Measurements from ENCODE around the gene TBC1D5. TPM values are rescaled to one million over a fixed set of nuclear protein-coding genes. Genes with fewer than 3 reads are reported as not detected.

The TBC1D5 gene
- polyA plus RNA-seq, 4 donors = 5.1 to 37.6 (median 12.4) TPM

DNA sequence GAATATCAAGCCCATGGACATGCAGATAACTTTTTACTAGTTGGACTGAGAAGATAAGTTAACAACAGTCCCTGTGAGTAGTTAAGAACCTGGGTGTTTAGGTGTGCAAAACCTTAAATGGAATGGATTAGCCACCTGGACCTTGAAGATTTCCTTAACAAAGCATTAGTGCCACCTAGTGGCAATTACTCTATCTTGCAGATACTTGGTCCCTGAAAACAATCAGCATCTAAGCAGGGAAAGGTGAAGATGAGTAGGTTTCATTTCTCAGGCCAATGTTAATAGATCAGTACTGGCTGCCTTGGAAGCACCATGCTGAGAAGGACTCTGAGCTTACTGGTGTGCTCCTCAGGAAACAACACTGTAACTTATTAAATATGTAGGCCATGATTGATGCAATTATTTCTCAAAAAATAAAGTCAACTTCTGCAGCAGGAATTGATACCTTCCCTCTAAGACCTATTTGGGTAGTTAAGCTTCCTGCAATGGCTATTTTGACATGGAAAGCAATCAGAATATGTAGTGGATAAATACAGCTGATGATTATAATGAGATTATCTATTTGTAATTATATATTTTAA is 329.4 kb downstream of the TBC1D5 start:
- FAIRE-seq = no peak
- peak; percentile 64 to 76 for DNase-seq

DNA sequence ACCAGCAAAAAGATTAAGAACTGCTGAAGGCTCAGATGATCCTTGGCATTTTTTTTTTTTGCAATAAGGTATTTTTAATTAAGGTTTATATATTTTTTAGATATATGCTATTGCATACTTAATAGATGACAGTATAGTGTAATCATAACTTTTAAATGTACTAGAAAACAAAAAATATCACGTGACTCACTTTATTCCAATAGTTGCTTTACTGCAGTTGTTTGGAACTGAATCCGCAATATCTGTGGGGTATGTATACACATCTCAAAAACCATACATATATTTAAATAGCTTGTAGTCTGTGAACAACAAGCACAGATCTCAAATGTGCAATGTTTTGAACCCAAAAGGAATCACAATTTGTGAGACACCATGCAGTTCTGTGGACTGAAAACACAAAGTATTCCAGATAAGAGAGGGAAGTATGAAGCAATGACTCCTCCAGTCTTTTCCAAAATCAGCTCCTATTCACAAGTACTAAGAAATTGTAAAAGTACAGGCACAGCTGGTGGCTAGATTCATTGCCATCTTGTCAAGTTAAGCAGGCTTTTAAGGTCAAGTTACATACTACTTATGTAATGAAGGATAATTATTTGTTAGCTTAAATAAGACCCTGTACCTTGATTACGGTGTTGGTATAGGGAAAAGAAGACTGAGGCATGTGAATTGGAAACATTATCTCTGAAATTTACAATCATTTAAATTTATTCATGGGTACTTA is 331.1 kb downstream of the TBC1D5 start:
- DNase-seq (no peak), FAIRE-seq (no peak)
- no peak overlapping the region for H3K27ac ChIP-seq (ENCODE audit: low read depth in 1 of 3, low read length in 2 of 3)
- H3K27me3 ChIP-seq (ENCODE audit: control insufficient read depth in 3 of 3, insufficient read depth in 3 of 3, low read length in 3 of 3) = no peaks in the 10 kb centered on the region
- no peak overlapping the region for H3K4me3 ChIP-seq (ENCODE audit: low read depth in 1 of 3, low read length in 3 of 3)
- no peaks in the 10 kb centered on the region for H3K4me1 ChIP-seq (ENCODE audit: control insufficient read depth in 3 of 3, insufficient read depth in 2 of 3, low read depth in 1 of 3, low read length in 2 of 3)
- WGBS, 3 donors = 90 to 98% (median 97%) methylated on average over 3 of the region's 3 CpGs
- H3K36me3 ChIP-seq (ENCODE audit: control insufficient read depth in 3 of 3, insufficient read depth in 2 of 3, low read depth in 1 of 3, low read length in 3 of 3) = no peaks in the 10 kb centered on the region
- no peaks in the 10 kb centered on the region for H3K9me3 ChIP-seq (ENCODE audit: control insufficient read depth in 2 of 2, insufficient read depth in 1 of 2, low read depth in 1 of 2, low read length in 1 of 2)

More for the DNA sequence above, 329.4 kb downstream of the TBC1D5 start:
- H3K27me3 ChIP-seq (ENCODE audit: control insufficient read depth in 3 of 3, insufficient read depth in 3 of 3, low read length in 3 of 3) = no peaks in the 10 kb centered on the region
- no peaks in the 10 kb centered on the region for H3K4me1 ChIP-seq (ENCODE audit: control insufficient read depth in 3 of 3, insufficient read depth in 2 of 3, low read depth in 1 of 3, low read length in 2 of 3)
- H3K36me3 ChIP-seq (ENCODE audit: control insufficient read depth in 3 of 3, insufficient read depth in 2 of 3, low read depth in 1 of 3, low read length in 3 of 3) = no peaks in the 10 kb centered on the region
- no peaks in the 10 kb centered on the region for H3K9me3 ChIP-seq (ENCODE audit: control insufficient read depth in 2 of 2, insufficient read depth in 1 of 2, low read depth in 1 of 2, low read length in 1 of 2)
- no peak overlapping the region for H3K4me3 ChIP-seq (ENCODE audit: low read depth in 1 of 3, low read length in 3 of 3)
- H3K27ac ChIP-seq (ENCODE audit: low read depth in 1 of 3, low read length in 2 of 3) = no peak overlapping the region

DNA sequence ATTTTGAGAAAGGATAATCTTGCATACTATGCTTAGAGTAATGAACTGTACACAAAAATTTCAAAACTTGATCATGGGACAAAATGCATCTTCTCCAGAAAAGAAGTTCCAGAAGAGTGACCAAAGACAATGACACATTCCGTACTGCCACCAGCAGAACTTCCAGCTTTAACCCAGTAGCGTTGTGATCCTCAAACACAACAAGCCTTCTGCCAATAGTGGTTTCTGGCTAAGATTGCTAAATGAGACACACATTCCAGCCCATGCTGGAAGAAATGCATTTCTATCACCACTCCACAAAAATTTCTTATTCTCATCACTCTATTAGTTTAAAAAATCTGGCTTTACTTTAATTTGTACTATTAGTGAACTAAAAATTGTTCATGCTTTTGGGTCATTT is 334.9 kb downstream of the TBC1D5 start:
- Histone ChIP-seq H3K9me3 (ENCODE audit: control insufficient read depth in 2 of 2, insufficient read depth in 1 of 2, low read depth in 1 of 2, low read length in 1 of 2) (no peaks in the 10 kb centered on the region), H3K4me3 (ENCODE audit: low read depth in 1 of 3, low read length in 3 of 3) (no peak overlapping the region), H3K36me3 (ENCODE audit: control insufficient read depth in 3 of 3, insufficient read depth in 2 of 3, low read depth in 1 of 3, low read length in 3 of 3) (no peaks in the 10 kb centered on the region), H3K4me1 (ENCODE audit: control insufficient read depth in 3 of 3, insufficient read depth in 2 of 3, low read depth in 1 of 3, low read length in 2 of 3) (no peaks in the 10 kb centered on the region), H3K27me3 (ENCODE audit: control insufficient read depth in 3 of 3, insufficient read depth in 3 of 3, low read length in 3 of 3) (no peaks in the 10 kb centered on the region), H3K27ac (ENCODE audit: low read depth in 1 of 3, low read length in 2 of 3) (no peak overlapping the region)
- DNase-seq (no peak), FAIRE-seq (no peak)
- WGBS, 3 donors = 92 to 100% (median 96%) methylated on average over 2 of the region's 2 CpGs

DNA sequence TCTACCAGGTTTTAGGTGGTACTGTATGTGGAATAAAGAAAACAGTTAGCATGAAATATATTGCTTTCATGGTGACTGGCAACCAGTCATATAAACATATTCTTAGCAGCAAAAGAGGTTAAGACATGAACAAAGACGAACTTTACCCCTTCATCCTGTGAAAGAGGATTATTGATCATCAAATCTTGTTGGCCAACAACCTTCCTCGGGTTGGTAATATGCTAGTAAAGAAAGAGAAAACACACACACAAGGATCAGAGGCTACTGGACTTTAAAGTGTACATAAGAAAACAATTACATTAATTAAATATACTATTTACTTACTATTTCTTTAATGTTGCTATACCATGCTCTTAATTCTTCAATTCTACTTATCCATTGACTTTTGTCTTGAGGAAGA is 337.9 kb downstream of the TBC1D5 start:
- Histone ChIP-seq H3K27ac (ENCODE audit: low read depth in 1 of 3, low read length in 2 of 3) (no peak overlapping the region), H3K36me3 (ENCODE audit: control insufficient read depth in 3 of 3, insufficient read depth in 2 of 3, low read depth in 1 of 3, low read length in 3 of 3) (peaks cover 0 to 3% (median 1%) of the 10 kb centered on the region in 3 donors), H3K9me3 (ENCODE audit: control insufficient read depth in 2 of 2, insufficient read depth in 1 of 2, low read depth in 1 of 2, low read length in 1 of 2) (no peaks in the 10 kb centered on the region), H3K4me3 (ENCODE audit: low read depth in 1 of 3, low read length in 3 of 3) (no peak overlapping the region), H3K27me3 (ENCODE audit: control insufficient read depth in 3 of 3, insufficient read depth in 3 of 3, low read length in 3 of 3) (no peaks in the 10 kb centered on the region), H3K4me1 (ENCODE audit: control insufficient read depth in 3 of 3, insufficient read depth in 2 of 3, low read depth in 1 of 3, low read length in 2 of 3) (no peaks in the 10 kb centered on the region)
- DNase-seq (no peak), FAIRE-seq (peak; percentile 10)
- 46 to 72% (median 61%) methylated on average over 2 of the region's 2 CpGs for WGBS, 3 donors

DNA sequence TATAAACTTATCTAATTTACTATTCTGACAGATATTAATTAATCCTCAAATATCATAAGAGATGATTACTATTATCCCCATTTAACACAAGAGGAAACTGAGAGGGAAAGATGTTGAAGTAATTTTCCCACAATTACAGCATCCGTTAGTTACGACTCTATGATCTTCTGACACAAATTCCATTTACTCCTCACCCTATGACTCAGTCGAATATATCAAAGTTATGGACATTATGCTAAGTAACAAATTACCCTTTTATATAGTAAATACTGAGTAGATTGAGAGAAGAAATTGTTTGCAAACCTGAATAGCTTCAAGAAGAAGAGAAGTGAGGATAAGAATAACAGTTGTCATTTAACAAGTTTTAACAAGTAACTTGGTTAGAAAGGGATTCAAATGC is 340.0 kb downstream of the TBC1D5 start:
- Histone ChIP-seq H3K9me3 (ENCODE audit: control insufficient read depth in 2 of 2, insufficient read depth in 1 of 2, low read depth in 1 of 2, low read length in 1 of 2) (no peaks in the 10 kb centered on the region), H3K4me3 (ENCODE audit: low read depth in 1 of 3, low read length in 3 of 3) (no peak overlapping the region), H3K27me3 (ENCODE audit: control insufficient read depth in 3 of 3, insufficient read depth in 3 of 3, low read length in 3 of 3) (no peaks in the 10 kb centered on the region), H3K27ac (ENCODE audit: low read depth in 1 of 3, low read length in 2 of 3) (no peak overlapping the region), H3K36me3 (ENCODE audit: control insufficient read depth in 3 of 3, insufficient read depth in 2 of 3, low read depth in 1 of 3, low read length in 3 of 3) (peaks cover 0 to 4% (median 2%) of the 10 kb centered on the region in 3 donors), H3K4me1 (ENCODE audit: control insufficient read depth in 3 of 3, insufficient read depth in 2 of 3, low read depth in 1 of 3, low read length in 2 of 3) (no peaks in the 10 kb centered on the region)
- DNase-seq = no peak
- no peak for FAIRE-seq
- WGBS, 3 donors = 89 to 96% (median 95%) methylated on average over 3 of the region's 3 CpGs

DNA sequence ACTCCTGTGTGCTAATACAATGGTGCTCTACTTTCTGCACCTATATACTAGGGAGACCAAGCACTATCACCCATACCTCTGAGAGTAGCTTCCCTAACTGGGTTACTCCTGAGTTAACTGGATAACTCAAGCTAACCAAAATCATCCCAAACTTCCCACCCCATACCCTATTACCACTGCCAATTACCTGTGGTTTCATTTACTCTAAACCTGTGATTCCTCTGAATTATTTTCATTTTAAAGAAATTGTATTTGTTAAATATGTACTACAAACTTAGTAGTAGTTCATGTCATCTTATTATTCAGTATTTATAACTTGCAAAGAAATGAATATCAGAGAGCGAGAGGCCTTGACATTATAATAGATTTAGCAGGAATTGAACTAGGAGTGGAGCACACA is 340.5 kb downstream of the TBC1D5 start:
- Histone ChIP-seq H3K9me3 (ENCODE audit: control insufficient read depth in 2 of 2, insufficient read depth in 1 of 2, low read depth in 1 of 2, low read length in 1 of 2) (no peaks in the 10 kb centered on the region), H3K4me3 (ENCODE audit: low read depth in 1 of 3, low read length in 3 of 3) (no peak overlapping the region), H3K27me3 (ENCODE audit: control insufficient read depth in 3 of 3, insufficient read depth in 3 of 3, low read length in 3 of 3) (no peaks in the 10 kb centered on the region), H3K4me1 (ENCODE audit: control insufficient read depth in 3 of 3, insufficient read depth in 2 of 3, low read depth in 1 of 3, low read length in 2 of 3) (no peaks in the 10 kb centered on the region), H3K36me3 (ENCODE audit: control insufficient read depth in 3 of 3, insufficient read depth in 2 of 3, low read depth in 1 of 3, low read length in 3 of 3) (peaks cover 0 to 7% (median 5%) of the 10 kb centered on the region in 3 donors), H3K27ac (ENCODE audit: low read depth in 1 of 3, low read length in 2 of 3) (no peak overlapping the region)
- FAIRE-seq = no peak
- DNase-seq = no peak
- WGBS, 3 donors = 55 to 97% (median 89%) methylated on average over 1 of the region's 1 CpG

DNA sequence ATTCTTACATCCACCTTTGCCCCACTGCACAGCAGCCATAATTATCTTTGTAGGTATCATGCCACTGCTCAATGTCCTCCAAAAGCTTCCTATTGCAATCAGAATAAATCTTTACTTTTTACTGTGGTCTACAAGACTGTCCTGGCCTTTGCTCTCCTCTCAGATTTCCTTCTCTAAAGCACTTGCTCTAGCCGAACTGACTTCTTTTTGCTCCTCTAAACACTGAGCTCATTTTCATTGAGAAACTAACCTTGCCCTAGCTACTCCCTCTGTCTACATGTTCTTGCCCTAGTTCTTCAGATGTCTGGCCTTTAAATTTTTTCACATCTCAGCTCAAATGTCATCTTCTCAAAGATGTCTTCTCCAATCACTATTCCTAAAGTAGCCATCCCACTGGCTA is 342.8 kb downstream of the TBC1D5 start:
- Histone ChIP-seq H3K4me1 (ENCODE audit: control insufficient read depth in 3 of 3, insufficient read depth in 2 of 3, low read depth in 1 of 3, low read length in 2 of 3) (no peaks in the 10 kb centered on the region), H3K36me3 (ENCODE audit: control insufficient read depth in 3 of 3, insufficient read depth in 2 of 3, low read depth in 1 of 3, low read length in 3 of 3) (peaks cover 0 to 7% (median 5%) of the 10 kb centered on the region in 3 donors), H3K27me3 (ENCODE audit: control insufficient read depth in 3 of 3, insufficient read depth in 3 of 3, low read length in 3 of 3) (no peaks in the 10 kb centered on the region), H3K4me3 (ENCODE audit: low read depth in 1 of 3, low read length in 3 of 3) (no peak overlapping the region), H3K9me3 (ENCODE audit: control insufficient read depth in 2 of 2, insufficient read depth in 1 of 2, low read depth in 1 of 2, low read length in 1 of 2) (no peaks in the 10 kb centered on the region), H3K27ac (ENCODE audit: low read depth in 1 of 3, low read length in 2 of 3) (no peak overlapping the region)
- FAIRE-seq = no peak
- no peak for DNase-seq
- 79 to 92% (median 90%) methylated on average over 1 of the region's 1 CpG for WGBS, 3 donors

DNA sequence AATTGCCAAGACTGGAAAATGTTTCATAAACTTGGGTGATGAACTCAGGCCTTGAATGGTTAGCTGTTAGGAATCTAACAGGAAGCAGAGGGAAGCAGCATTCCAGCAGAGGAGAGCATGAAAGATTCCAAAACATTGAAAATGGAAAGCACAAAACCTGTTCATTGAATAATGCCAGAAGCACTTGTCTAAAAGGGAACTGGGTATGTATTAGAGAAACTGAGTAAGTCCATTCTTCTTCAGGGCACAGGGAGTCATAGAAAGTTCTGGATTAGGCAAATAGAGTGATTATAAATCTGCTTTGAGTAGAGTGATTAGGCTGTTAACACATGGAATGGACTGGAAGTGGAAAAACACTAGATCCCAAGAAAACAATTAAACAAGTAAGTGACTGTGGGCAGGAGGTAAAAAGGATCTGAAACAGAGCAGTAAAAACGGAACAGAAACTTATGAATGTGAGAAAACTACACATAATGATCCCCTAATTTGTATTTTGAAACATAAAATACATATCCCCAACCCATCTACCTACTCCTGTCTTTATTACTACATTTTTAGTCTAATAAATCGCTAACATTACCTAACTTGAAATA is 343.4 kb downstream of the TBC1D5 start:
- DNase-seq = no peak
- peaks cover 0 to 7% (median 5%) of the 10 kb centered on the region in 3 donors for H3K36me3 ChIP-seq (ENCODE audit: control insufficient read depth in 3 of 3, insufficient read depth in 2 of 3, low read depth in 1 of 3, low read length in 3 of 3)
- no peaks in the 10 kb centered on the region for H3K4me1 ChIP-seq (ENCODE audit: control insufficient read depth in 3 of 3, insufficient read depth in 2 of 3, low read depth in 1 of 3, low read length in 2 of 3)
- WGBS, 3 donors = 79 to 88% (median 80%) methylated on average over 2 of the region's 2 CpGs
- H3K27ac ChIP-seq (ENCODE audit: low read depth in 1 of 3, low read length in 2 of 3) = no peak overlapping the region
- no peak overlapping the region for H3K4me3 ChIP-seq (ENCODE audit: low read depth in 1 of 3, low read length in 3 of 3)
- H3K9me3 ChIP-seq (ENCODE audit: control insufficient read depth in 2 of 2, insufficient read depth in 1 of 2, low read depth in 1 of 2, low read length in 1 of 2) = no peaks in the 10 kb centered on the region
- FAIRE-seq = no peak
- no peaks in the 10 kb centered on the region for H3K27me3 ChIP-seq (ENCODE audit: control insufficient read depth in 3 of 3, insufficient read depth in 3 of 3, low read length in 3 of 3)
